GM21786 (cell line): ENCODE results near the gene SRGAP1.
"Not testable (repeated sequence)": the region's sequence is repeated elsewhere in the genome, so short reads cannot be mapped to it uniquely, and the experiment has no call there.

Source experiments
- ATAC-seq: cut with Tn5 transposase; IDR thresholded peaks from one replicate; pipeline ENCODE4 v1.9.1; 2021; ENCODE audit not compliant: unreplicated experiment

The SRGAP1 gene

DNA sequence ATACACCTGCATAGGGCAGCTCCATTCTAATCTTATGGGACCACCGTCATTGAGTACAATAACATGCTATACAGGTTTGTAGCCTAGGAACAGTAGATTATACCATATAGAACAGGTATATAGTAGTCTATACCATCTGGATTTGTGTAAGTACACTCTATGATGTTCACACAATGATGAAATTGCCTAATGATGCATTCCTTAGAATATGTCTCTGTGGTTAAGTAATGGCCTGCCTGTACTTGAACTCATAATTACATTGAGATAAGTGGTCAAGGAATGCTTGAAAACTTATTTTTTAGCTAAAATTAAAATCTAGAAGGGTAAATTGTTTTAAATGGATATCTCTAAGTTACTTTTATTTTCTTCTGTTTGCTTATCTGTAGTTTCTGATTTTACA is 152.7 kb downstream of the SRGAP1 start:
- ATAC-seq: no peak

DNA sequence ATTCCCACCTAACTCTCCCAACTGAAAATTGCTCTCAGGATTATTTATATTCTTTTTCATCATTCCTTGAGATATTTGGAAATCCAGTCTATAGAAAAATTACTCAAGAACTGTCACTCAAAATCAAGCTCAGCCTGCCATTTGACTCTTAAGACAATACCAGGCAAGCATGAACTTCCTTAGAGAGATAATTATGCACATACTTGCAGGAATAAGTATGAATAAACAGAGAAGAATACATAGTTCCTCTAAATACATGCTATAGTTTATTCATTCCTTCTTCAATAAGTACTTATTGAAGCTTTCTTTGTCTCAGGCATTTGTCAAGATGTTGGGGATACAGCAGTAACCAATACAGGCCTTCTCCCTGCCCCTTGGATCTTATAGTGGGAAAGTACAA is 154.1 kb downstream of the SRGAP1 start:
- ATAC-seq: no peak

DNA sequence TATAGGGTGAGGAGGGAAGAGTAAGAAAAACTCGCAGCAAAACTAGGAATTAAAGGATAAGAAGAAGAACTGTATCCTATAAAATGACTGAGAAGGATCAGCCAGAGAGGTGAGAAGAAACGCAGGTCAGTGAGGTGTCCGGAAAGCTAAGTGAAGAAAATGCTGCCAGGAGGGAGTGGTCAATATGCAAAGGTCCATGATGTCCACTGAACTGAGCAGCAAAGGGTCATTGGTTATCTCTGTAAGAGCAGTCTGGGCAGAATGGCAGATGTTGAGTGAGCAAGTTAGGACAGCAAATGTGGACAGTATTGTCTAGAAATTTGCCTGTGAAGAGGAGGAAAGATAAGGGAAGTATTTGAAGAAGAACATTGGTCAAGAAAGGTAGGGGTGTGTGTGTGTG is 155.4 kb downstream of the SRGAP1 start:
- ATAC-seq: no peak

DNA sequence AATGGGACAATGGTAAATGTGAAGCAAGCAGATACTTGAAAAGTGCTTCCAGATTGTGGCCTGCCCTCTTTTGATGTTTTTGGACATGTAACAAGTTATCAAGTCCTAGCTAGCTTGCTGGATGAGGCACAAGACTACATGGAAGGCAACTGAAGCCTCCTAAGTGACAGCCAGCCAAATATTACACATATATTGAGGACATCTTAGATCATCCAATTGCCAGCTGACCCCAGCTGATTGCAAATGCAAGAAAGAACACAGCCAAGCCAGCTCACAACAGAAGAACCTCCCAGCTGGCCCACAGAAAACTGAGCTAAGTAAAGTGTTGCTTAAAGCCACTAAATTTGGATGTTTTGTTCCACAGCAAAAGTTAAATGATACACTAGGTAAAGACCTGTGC is 156.9 kb downstream of the SRGAP1 start:
- no peak for ATAC-seq

- ATAC-seq: no peak
Measured at GRCh38 chr12:64004641-64005040, 160.1 kb downstream of the SRGAP1 start.

DNA sequence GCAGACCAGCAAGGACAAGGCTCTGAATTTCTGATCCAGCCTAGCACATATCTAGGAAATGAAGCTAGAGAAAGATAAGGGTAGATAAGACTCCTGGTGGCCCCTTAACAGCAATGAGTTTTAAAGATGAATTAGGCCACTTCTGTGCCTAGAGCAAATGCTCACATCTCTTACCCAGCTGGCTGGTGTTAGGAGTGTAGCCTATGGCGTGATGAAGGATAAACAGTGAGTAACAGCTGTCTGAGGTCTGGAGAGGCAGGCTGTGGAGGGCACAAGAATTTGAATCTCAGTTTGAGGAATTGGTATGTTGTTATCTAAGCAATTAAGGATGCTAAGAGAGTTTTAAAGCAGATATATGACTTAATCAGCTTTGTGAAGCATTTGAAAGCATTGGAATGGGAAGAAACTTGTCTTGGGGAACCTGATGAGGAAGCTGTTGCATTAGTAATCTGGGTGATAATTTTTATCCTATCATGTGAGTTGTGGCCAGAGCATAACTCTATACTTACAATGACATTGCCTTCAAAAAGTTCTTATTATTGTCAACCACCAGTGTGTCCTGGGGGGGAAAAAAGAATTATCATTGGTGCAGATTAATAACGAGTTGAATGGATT is 161.8 kb downstream of the SRGAP1 start:
- ATAC-seq: no peak

- ATAC-seq: no peak
Measured at GRCh38 chr12:64007853-64008252, 163.4 kb downstream of the SRGAP1 start.

DNA sequence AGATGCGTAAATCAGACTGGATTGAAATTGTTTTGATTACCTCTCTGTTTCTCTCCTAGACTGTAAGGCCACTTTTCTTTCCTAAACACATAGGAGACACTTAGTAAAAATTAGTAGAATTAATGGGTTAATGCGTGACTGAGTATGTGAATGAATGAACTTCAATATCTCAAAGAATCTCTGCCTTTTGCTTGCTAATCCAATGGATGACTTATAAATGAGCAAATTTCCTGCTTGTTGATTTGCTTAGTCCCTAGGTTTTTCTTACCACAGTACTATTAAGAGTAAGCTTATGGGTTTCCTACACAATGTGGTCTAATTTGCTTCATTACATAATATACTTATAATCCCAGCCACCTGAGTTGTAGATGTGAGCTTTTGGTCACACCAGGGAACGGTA is 164.1 kb downstream of the SRGAP1 start:
- ATAC-seq: no peak

- ATAC-seq: peak; percentile 64
Measured at GRCh38 chr12:64009321-64010068, 165.0 kb downstream of the SRGAP1 start.

DNA sequence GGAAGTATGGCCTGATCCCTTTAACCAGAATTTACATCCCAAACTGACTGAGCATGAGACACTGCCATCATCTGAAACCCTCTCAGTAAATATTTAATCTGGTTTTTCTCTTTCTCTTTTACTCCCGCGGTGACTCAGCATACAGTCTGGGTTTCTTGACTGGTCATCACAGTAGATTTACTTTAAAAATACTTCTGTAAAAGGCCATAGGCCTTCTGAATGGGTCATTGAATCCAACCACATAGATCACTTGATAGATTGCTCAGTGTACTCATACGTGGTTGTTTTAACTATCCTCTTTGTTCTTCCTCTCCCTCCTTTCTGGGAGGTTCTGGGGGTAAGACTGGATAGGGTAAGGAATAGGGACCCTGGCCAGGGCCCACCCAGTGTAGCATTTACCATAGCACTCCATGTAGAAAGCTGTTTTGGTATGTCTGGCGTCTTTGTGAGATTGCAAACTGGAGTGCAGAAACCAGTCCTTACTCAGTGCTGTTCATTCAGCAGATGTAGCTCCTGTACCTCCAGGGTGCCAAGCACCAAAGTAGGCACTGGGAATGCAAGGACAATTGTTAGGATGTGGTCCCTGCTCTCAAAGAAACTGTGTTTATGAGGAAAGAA is 165.7 kb downstream of the SRGAP1 start:
- peak; percentile 91 for ATAC-seq

GRCh38 chr12:64016521-64016920 is 172.0 kb downstream of the SRGAP1 start:
- no peak for ATAC-seq

- not testable (repeated sequence) for ATAC-seq
Measured at GRCh38 chr12:64018116-64018515, 173.6 kb downstream of the SRGAP1 start.

DNA sequence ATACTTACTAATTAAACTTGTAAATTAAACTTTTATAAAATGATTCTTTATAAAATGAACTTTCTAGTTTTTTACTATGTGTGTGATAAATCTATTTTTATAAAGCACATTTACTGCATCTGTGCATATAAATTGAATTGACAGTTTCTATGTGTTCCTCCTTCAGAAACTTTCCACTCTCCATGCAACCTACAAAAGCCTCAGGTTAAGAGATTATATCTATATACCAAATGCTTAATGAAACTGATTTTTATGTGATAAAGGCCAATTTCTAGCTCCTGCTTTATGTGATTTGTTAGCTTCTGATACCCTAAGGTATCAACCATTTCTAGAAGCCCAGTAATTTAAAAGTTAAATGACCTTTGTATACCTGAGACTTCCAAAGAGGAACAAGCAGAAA is 174.0 kb downstream of the SRGAP1 start:
- ATAC-seq: no peak

GRCh38 chr12:64019101-64019500 is 174.6 kb downstream of the SRGAP1 start:
- ATAC-seq: no peak

- ATAC-seq: no peak
Measured at GRCh38 chr12:64019654-64020053, 175.2 kb downstream of the SRGAP1 start.

DNA sequence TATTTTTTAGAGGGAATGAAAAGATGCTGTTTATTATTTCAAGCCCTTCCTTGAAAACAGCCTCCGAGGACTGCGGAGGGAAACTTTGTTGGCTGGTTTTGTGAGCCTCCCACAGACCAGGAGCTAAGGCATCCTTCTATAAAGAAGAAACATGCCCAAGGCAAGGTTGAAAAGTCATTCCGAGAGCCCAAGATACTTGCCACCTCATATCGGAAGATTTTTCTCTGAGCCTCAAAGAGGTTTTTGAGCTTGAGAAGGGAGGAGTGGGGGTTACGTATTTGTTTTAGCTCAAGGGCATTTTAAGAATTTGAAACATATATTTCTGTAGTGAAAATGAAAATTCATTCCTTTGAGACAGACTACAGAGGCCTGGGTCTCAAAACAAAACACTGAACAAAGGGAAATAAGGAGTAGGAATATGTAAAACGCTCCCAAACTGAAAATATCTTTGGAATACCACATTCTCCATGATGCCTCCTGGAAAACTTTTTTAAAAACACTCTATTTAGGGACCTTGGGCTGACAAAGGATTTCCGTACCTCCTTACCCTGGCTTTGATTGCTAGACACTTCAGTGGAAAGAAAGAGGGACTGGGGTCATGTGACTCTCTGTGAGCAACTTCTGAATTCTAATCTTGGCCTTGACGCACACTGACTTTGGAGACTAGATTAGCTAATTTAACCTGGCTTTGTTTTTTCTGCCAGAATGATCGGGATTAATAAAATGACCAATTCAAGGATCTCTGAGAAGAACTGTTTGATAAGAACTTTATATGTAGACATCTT is 180.9 kb downstream of the SRGAP1 start:
- ATAC-seq: no peak

DNA sequence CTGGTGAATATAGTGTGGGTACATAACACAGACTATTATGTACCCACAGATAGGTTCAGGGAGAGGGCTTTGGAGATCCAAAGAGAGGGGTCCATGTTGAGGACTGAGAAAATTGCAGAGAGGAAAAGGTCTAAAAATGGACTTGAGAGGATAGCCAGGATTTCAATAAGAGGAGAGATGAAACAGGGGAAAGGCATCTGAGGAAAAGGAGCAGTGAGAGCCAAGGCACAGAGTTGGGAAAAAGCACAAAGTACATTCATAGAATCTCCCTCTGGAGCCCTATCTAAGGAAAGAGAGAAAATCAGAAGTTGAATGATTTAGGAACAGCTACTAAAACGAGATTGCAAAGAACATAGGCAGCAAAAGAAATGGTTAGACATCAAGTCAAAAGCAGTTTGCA is 182.8 kb downstream of the SRGAP1 start:
- no peak for ATAC-seq

GRCh38 chr12:64028541-64028940 is 184.0 kb downstream of the SRGAP1 start:
- no peak for ATAC-seq

DNA sequence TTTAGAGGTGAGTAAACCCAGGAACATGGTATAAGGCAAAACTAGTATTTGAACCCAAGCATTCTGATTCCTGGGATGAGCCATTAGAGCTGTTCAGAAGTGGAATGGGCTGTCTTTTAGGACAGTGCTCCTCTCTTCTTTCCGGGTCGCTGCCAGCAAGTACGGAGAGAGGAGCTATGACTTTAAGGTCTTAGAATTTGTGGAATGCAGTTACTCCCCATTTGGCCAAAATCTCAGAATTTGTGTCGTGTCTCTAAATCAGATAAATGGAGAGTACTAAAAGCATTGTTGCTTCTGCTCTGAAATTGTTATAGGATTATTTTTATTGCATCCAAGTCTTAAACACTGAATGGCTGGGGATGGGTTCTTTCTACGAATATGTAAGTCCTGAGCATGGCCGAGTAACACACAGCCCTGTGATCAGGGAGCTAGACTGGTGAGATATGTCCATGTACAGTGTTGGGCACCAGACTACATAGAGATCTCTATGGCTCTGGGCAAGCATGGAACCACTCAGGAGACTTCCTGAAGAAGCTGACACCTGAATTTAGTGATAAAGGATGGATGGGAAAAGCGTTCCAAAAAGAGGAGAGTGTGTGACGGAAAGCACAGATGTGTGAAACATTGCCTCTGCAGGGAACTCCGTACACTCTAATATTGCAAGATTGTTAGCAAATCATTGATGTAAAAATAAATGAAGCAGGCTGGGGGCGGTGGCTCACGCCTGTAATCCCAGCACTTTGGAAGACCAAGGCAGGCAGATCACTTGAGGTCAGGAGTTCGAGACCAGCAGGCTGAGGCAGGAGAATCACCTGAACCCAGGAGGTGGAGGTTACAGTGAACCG is 184.7 kb downstream of the SRGAP1 start:
- no peak for ATAC-seq

- ATAC-seq: no peak
Measured at GRCh38 chr12:64030155-64030554, 185.7 kb downstream of the SRGAP1 start.

GRCh38 chr12:64034056-64034455 is 189.6 kb downstream of the SRGAP1 start:
- ATAC-seq: not testable (repeated sequence)
